ENCODE measurements around the gene LGR6. TPM values are rescaled to one million over a fixed set of nuclear protein-coding genes. Genes with fewer than 3 reads are reported as not detected.
A peak's percentile ranks its signal among the peaks of the same experiment; 100 is the strongest.
"Not testable (repeated sequence)": the region's sequence is repeated elsewhere in the genome, so short reads cannot be mapped to it uniquely, and the experiment has no call there.

Gene LGR6
- total RNA-seq, 1 donor from 2014 or later, result 3.1 TPM

GRCh38 chr1:202164271-202165037 lies 29.1 kb upstream of the LGR6 start:
- Mint-ChIP-seq H3K36me3 (no peaks in the 10 kb centered on the region), H3K4me1 (peaks cover 53% of the 10 kb centered on the region), H3K27ac (peak overlapping the region; percentile 73), H3K4me3 (no peak overlapping the region), H3K9me3 (no peaks in the 10 kb centered on the region), H3K27me3 (ENCODE audit: low read depth) (no peaks in the 10 kb centered on the region)
- DNase-seq (ENCODE audit: low spot score in 2 of 2, unreplicated experiment in 2 of 2), result no peak
- no peak for TF ChIP-seq CTCF (IDR thresholded peaks at IDR 0.05; ENCODE audit: unreplicated experiment)

GRCh38 chr1:202165267-202165941 lies 28.2 kb upstream of the LGR6 start:
- Mint-ChIP-seq H3K9me3 (no peaks in the 10 kb centered on the region), H3K36me3 (no peaks in the 10 kb centered on the region), H3K27ac (peak overlapping the region; percentile 43), H3K27me3 (ENCODE audit: low read depth) (no peaks in the 10 kb centered on the region), H3K4me3 (no peak overlapping the region), H3K4me1 (peaks cover 51% of the 10 kb centered on the region)
- TF ChIP-seq CTCF (IDR thresholded peaks at IDR 0.05; ENCODE audit: unreplicated experiment), result no peak
- no peak for DNase-seq (ENCODE audit: low spot score in 2 of 2, unreplicated experiment in 2 of 2)

- Mint-ChIP-seq H3K27ac (peak overlapping the region; percentile 85), H3K36me3 (no peaks in the 10 kb centered on the region), H3K9me3 (no peaks in the 10 kb centered on the region), H3K4me1 (peaks cover 44% of the 10 kb centered on the region), H3K4me3 (no peak overlapping the region), H3K27me3 (ENCODE audit: low read depth) (no peaks in the 10 kb centered on the region)
- TF ChIP-seq CTCF (IDR thresholded peaks at IDR 0.05; ENCODE audit: unreplicated experiment), result no peak
- no peak for DNase-seq (ENCODE audit: low spot score in 2 of 2, unreplicated experiment in 2 of 2)
These were observed 27.4 kb upstream of the LGR6 start for GRCh38 chr1:202165942-202166843.

- DNase-seq (ENCODE audit: low spot score in 2 of 2, unreplicated experiment in 2 of 2); H3K27me3 Mint-ChIP-seq (ENCODE audit: low read depth); H3K9me3 Mint-ChIP-seq; H3K36me3 Mint-ChIP-seq: not testable (repeated sequence)
- Mint-ChIP-seq H3K4me1 (peaks cover 38% of the 10 kb centered on the region), H3K4me3 (peak overlapping the region; percentile 20), H3K27ac (peak overlapping the region; percentile 85)
These were observed 26.5 kb upstream of the LGR6 start for GRCh38 chr1:202167054-202167453.

- no peaks in the 10 kb centered on the region for H3K36me3 Mint-ChIP-seq
- H3K4me1 Mint-ChIP-seq, result peaks cover 32% of the 10 kb centered on the region
- DNase-seq (ENCODE audit: low spot score in 2 of 2, unreplicated experiment in 2 of 2), result no peak
- H3K4me3 Mint-ChIP-seq, result peak overlapping the region; percentile 26
- TF ChIP-seq CTCF (IDR thresholded peaks at IDR 0.05; ENCODE audit: unreplicated experiment), result no peak
- H3K27me3 Mint-ChIP-seq (ENCODE audit: low read depth), result no peaks in the 10 kb centered on the region
- H3K9me3 Mint-ChIP-seq, result no peaks in the 10 kb centered on the region
- H3K27ac Mint-ChIP-seq, result peak overlapping the region; percentile 85
These were observed 25.7 kb upstream of the LGR6 start for GRCh38 chr1:202167708-202168415.

Measured in mesothelial cell of epicardium (in vitro differentiated cells).